HL-60 (cell line): ENCODE data around the gene ABHD17A.

ENCODE experiments used
- DNase-seq, 2 experiments: peaks; one replicate each; pipeline ENCODE4 v3.0.0-alpha.2; 2010 to 2020; ENCODE audit warnings: low read depth in 1 of 2, low spot score in 1 of 2
- H3K27ac ChIP-seq: fragments of 250-450 bp; sonication (Bioruptor Pico); replicated peaks from 2 replicates; pipeline ENCODE4 v1.5.1; 2020; ENCODE audit warnings: mild to moderate bottlenecking, moderate library complexity
- H3K27me3 ChIP-seq: fragments of 250-450 bp; sonication (Bioruptor Pico); 2 replicates; pipeline ENCODE4 v1.5.1; 2021; ENCODE audit warnings: mild to moderate bottlenecking, moderate library complexity; ENCODE audit not compliant: insufficient read depth, poor library complexity, severe bottlenecking
- H3K4me3 ChIP-seq: replicated peaks from 2 replicates; pipeline ENCODE4 v1.5.1; 2011; ENCODE audit warnings: mild to moderate bottlenecking, control low read depth, low read length; ENCODE audit not compliant: insufficient read depth
- GABPA ChIP-seq: IDR thresholded peaks from 2 replicates; pipeline ENCODE4 v1.6.1; 2012; ENCODE audit warnings: low read depth
- POLR2AphosphoS5 ChIP-seq: IDR thresholded peaks from 2 replicates; pipeline ENCODE4 v1.6.1; 2012; ENCODE audit warnings: low read depth
- SPI1 ChIP-seq: IDR thresholded peaks from 2 replicates; pipeline ENCODE4 v1.6.1; 2012; ENCODE audit warnings: low read depth, mild to moderate bottlenecking, borderline replicate concordance
- TF ChIP-seq, protein P1 (sequence below): IDR thresholded peaks from one replicate; pipeline ENCODE4 v1.5.1; 2011; ENCODE audit warnings: low read length, control low read depth, inconsistent platforms; ENCODE audit not compliant: insufficient read depth
- TF ChIP-seq, protein P2 (sequence below): IDR thresholded peaks from 2 replicates; pipeline ENCODE4 v1.6.1; 2012; ENCODE audit warnings: low read depth; ENCODE audit not compliant: insufficient replicate concordance

Gene ABHD17A

DNA sequence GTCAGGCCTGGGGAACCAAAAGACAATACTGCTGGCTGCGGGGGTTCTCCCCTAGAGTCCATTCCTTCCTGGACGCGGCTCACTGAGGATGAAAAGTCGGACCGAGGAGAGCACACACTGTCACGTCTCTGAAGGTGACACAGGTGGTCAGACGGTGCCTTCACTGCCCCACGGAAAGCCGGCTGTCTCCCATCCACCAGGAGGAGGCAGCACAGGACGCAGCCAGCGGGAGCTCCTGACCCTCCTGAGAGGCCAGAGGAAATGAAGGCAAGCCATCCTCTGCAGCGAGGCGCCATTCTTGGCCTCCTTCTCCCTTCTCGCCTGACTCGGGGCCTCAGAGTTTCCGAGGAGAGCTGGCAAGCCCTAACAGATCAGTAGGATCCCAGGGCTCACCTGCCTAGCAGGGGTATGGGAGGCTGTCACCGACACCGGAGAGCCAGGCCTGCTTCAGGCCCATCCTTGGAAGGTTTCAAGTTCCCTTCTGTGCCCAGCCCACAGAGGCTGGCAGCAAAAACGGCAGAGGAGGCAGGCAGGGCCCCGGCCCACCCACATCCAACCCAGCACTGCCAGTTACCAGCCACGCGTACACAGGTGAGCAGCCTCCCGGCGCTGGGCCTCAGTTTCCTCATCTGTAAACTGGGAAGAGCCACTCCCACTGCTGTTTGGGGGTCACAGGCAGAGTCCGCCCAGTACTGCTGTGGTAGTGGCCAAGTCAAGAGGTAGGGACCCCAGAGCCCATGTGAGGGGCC lies 41.5 kb downstream of the ABHD17A start:
- Histone ChIP-seq H3K27me3 (no peaks in the 10 kb centered on the region), H3K4me3 (no peak overlapping the region), H3K27ac (no peak overlapping the region)
- DNase-seq: no peak
- TF ChIP-seq SPI1: no peak
- TF ChIP-seq, protein P1, sequence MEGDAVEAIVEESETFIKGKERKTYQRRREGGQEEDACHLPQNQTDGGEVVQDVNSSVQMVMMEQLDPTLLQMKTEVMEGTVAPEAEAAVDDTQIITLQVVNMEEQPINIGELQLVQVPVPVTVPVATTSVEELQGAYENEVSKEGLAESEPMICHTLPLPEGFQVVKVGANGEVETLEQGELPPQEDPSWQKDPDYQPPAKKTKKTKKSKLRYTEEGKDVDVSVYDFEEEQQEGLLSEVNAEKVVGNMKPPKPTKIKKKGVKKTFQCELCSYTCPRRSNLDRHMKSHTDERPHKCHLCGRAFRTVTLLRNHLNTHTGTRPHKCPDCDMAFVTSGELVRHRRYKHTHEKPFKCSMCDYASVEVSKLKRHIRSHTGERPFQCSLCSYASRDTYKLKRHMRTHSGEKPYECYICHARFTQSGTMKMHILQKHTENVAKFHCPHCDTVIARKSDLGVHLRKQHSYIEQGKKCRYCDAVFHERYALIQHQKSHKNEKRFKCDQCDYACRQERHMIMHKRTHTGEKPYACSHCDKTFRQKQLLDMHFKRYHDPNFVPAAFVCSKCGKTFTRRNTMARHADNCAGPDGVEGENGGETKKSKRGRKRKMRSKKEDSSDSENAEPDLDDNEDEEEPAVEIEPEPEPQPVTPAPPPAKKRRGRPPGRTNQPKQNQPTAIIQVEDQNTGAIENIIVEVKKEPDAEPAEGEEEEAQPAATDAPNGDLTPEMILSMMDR: no peak
- no peak for TF ChIP-seq GABPA
- TF ChIP-seq, protein P2, sequence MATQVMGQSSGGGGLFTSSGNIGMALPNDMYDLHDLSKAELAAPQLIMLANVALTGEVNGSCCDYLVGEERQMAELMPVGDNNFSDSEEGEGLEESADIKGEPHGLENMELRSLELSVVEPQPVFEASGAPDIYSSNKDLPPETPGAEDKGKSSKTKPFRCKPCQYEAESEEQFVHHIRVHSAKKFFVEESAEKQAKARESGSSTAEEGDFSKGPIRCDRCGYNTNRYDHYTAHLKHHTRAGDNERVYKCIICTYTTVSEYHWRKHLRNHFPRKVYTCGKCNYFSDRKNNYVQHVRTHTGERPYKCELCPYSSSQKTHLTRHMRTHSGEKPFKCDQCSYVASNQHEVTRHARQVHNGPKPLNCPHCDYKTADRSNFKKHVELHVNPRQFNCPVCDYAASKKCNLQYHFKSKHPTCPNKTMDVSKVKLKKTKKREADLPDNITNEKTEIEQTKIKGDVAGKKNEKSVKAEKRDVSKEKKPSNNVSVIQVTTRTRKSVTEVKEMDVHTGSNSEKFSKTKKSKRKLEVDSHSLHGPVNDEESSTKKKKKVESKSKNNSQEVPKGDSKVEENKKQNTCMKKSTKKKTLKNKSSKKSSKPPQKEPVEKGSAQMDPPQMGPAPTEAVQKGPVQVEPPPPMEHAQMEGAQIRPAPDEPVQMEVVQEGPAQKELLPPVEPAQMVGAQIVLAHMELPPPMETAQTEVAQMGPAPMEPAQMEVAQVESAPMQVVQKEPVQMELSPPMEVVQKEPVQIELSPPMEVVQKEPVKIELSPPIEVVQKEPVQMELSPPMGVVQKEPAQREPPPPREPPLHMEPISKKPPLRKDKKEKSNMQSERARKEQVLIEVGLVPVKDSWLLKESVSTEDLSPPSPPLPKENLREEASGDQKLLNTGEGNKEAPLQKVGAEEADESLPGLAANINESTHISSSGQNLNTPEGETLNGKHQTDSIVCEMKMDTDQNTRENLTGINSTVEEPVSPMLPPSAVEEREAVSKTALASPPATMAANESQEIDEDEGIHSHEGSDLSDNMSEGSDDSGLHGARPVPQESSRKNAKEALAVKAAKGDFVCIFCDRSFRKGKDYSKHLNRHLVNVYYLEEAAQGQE: no peak
- 0 out of 2 replicates have a peak, but pooled peaks have one; percentile 20 for TF ChIP-seq POLR2AphosphoS5

DNA sequence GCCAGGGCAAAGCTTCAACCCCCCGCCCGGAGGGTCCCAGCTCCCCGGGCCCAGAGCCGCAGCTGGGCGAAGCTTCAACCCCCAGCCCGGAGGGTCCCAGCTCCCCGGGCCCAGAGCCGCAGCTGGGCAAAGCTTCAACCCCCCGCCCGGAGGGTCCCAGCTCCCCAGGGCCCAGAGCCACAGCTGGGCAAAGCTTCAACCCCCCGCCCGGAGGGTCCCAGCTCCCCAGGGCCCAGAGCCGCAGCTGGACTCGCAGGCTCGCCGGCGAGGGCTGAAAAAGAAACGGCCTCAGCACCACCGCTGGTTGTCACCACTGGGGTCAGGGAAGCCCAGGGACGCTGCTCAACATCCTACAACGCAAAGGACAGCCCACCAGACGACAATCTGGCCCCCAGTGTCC lies 42.2 kb downstream of the ABHD17A start:
- Histone ChIP-seq H3K4me3 (no peak overlapping the region), H3K27ac (peak overlapping the region; percentile 56), H3K27me3 (no peaks in the 10 kb centered on the region)
- DNase-seq: no peak
- TF ChIP-seq SPI1 (no peak), GABPA (no peak), POLR2AphosphoS5 (no peak)
- TF ChIP-seq, protein P1: no peak
- TF ChIP-seq, protein P2: no peak

DNA sequence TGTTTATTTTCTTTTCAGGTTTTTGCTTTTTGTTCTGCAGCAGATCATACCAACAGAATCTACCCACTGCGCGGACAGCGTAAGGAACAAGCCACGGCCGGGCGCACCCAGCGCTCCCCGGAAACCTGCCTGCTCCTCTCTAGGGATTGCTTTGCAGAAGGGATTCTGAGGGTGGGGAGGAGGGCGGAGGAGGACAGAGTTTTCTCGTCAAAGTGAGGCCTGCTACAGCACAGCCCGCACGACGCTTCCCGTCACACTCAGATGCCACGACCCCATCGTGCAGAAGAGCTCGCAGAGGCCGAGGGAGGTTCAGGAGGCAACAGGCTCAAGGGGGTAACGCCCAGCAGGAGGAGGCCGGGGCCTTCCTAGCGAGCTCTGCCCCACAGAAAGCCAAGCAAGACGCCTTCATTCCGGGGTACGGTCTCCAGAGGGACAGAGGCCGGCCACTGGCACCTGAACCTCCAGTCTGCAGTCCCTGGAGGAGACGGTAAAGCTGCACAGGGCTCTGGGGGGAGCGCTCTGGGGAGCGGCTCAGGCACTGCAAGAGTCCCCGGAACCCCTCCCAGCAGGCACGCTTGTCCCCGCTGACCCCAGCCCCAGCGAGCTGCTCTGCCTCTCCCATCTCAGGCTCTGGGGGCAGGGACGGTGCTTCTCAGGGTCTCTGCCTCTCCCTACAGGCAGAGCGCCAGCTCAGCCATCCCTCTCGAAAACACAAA lies 43.9 kb downstream of the ABHD17A start:
- Histone ChIP-seq H3K4me3 (no peak overlapping the region), H3K27ac (peak overlapping the region; percentile 34; the same call in 1 of the 2 replicates), H3K27me3 (no peaks in the 10 kb centered on the region)
- TF ChIP-seq, protein P1: no peak
- TF ChIP-seq SPI1: no peak
- TF ChIP-seq, protein P2: no peak
- no peak for TF ChIP-seq POLR2AphosphoS5
- TF ChIP-seq GABPA: no peak
- DNase-seq: no peak
